PC-3 (cell line): ENCODE data around the gene MED8. TPM values are rescaled to one million over a fixed set of nuclear protein-coding genes. Genes with fewer than 3 reads are reported as not detected.

Source experiments
- ATAC-seq: fragments of 200-7000 bp; cut with Tn5 transposase; 2 replicates; pipeline ENCODE4 v1.9.1; 2020; ENCODE audit warnings: mild to moderate bottlenecking, moderate library complexity
- BruUV-seq: library from RNA; stranded (reverse); fragments of 400-500 nt; replicated peaks from 2 replicates; lab custom pipeline; 2021; lab: Mats Ljungman, UMichigan
- CTCF ChIA-PET: fragments of 300-600 bp; sonication (Branson Sonifier 250); formaldehyde crosslinking; loops from one replicate; lab custom pipeline; 2022; ENCODE audit warnings: antibody characterized with exemption; lab: Charles Lee
- POLR2A ChIA-PET: fragments of 300-600 bp; sonication (Branson Sonifier 250); formaldehyde crosslinking; loops from one replicate; lab custom pipeline; 2022; ENCODE audit warnings: antibody characterized with exemption; ENCODE audit not compliant: unreplicated experiment; lab: Charles Lee
- DNase-seq: peaks from one replicate; pipeline ENCODE4 v3.0.0-alpha.2; 2015
- H2AFZ ChIP-seq: fragments of 300-600 bp; sonication (generic); 2 replicates; pipeline ENCODE4 v1.6.0; 2016; ENCODE audit warnings: antibody characterized with exemption, low read length
- H3F3A ChIP-seq: fragments of 300-600 bp; sonication (generic); one replicate; pipeline ENCODE4 v1.6.0; 2017; ENCODE audit warnings: antibody characterized with exemption, low read length, control low read depth, mild to moderate bottlenecking; ENCODE audit not compliant: unreplicated experiment
- H3K27ac ChIP-seq: fragments of 300-600 bp; sonication (generic); 2 replicates; pipeline ENCODE4 v1.5.1; 2016; ENCODE audit warnings: mild to moderate bottlenecking, low read length
- H3K27me3 ChIP-seq: fragments of 300-600 bp; sonication (generic); 2 replicates; pipeline ENCODE4 v1.6.1; 2016; ENCODE audit warnings: low read length, mixed read lengths
- H3K36me3 ChIP-seq: fragments of 300-600 bp; sonication (generic); 2 replicates; pipeline ENCODE4 v1.6.1; 2016; ENCODE audit warnings: low read depth, mixed run types, low read length, mixed read lengths
- H3K4me1 ChIP-seq: fragments of 300-600 bp; sonication (generic); 2 replicates; pipeline ENCODE4 v1.5.1; 2016; ENCODE audit warnings: low read length; ENCODE audit not compliant: insufficient read depth
- H3K4me2 ChIP-seq: fragments of 300-600 bp; sonication (generic); 2 replicates; pipeline ENCODE4 v1.6.0; 2016; ENCODE audit warnings: low read length
- H3K4me3 ChIP-seq: fragments of 300-600 bp; sonication (generic); 2 replicates; pipeline ENCODE4 v1.5.1; 2016; ENCODE audit warnings: mild to moderate bottlenecking, low read length, mixed read lengths
- H3K79me2 ChIP-seq: fragments of 300-600 bp; sonication (generic); 2 replicates; pipeline ENCODE4 v1.6.1; 2017; ENCODE audit warnings: low read length, mixed read lengths
- H3K9ac ChIP-seq: fragments of 300-600 bp; sonication (generic); 2 replicates; pipeline ENCODE4 v1.6.0; 2016; ENCODE audit warnings: mild to moderate bottlenecking, low read length
- H3K9me2 ChIP-seq: fragments of 300-600 bp; sonication (generic); replicated peaks from 2 replicates; pipeline ENCODE4 v1.6.1; 2016; ENCODE audit warnings: mixed run types, low read length, mixed read lengths
- H3K9me3 ChIP-seq: fragments of 300-600 bp; sonication (generic); 2 replicates; pipeline ENCODE4 v1.6.1; 2016; ENCODE audit warnings: low read length, mixed read lengths
- H4K20me1 ChIP-seq: fragments of 300-600 bp; sonication (generic); 2 replicates; pipeline ENCODE4 v1.6.1; 2016; ENCODE audit warnings: low read length, mixed read lengths
- EZH2 ChIP-seq: fragments of 300-600 bp; sonication (generic); IDR thresholded peaks from one replicate; pipeline ENCODE4 v1.6.1; 2017; ENCODE audit warnings: antibody characterized with exemption, mild to moderate bottlenecking, low read length; ENCODE audit not compliant: unreplicated experiment
- EZH2phosphoT487 ChIP-seq: fragments of 300-600 bp; sonication (generic); IDR thresholded peaks from 2 replicates; pipeline ENCODE4 v1.6.1; 2018; ENCODE audit warnings: mild to moderate bottlenecking, antibody characterized with exemption, low read length, borderline replicate concordance
- intact Hi-C: fragments of 100-400 bp; cut with micrococcal nuclease; formaldehyde crosslinking; loops from 2 replicates; pipeline ENCODE4 v1.9.0; 2023
- total RNA-seq: library from RNA; depleted of rRNA; stranded (reverse); fragments of >200 nt; gene quantifications from 2 replicates; pipeline ENCODE4 v1.2.3, GENCODE V29; 2014
- TF ChIP-seq, protein P1 (sequence below): fragments of 300-600 bp; sonication (generic); conservative IDR thresholded peaks from 2 replicates; pipeline ENCODE4 v1.5.1; 2017; ENCODE audit warnings: antibody characterized with exemption, low read depth, mild to moderate bottlenecking, low read length

The MED8 gene
- total RNA-seq, 1 experiment from 2014 or later: 41.8 TPM

DNA sequence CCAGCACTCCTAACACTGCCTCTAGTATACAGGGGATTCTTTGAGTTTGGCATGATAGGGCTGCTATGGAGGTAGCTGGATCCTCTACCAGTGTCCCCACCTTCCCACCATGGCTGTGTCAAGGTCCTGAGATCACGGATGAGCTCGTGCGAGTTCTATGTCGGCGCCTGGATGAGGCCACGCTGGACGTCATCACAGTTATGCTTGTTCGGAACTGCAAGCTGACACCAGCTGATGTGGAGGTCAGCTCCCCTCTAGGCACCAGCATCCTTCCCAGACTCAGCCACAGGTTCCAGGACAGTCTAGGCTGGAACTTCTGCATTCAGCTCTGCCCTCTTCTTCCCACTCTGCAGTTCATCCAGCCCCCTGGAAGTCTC, 49.0 kb upstream of the MED8 start:
- Histone ChIP-seq H3K36me3 (no peaks in the 10 kb centered on the region; the same call in 1 of the 2 replicates), H3K4me1 (no peaks in the 10 kb centered on the region), H3K4me3 (no peak overlapping the region), H3K9me3 (no peaks in the 10 kb centered on the region), H3K27ac (no peak overlapping the region), H3K79me2 (no peaks in the 10 kb centered on the region), H3F3A (no peaks in the 10 kb centered on the region), H4K20me1 (no peaks in the 10 kb centered on the region), H3K9me2 (no peaks in the 10 kb centered on the region), H3K4me2 (no peak overlapping the region), H3K9ac (no peak overlapping the region), H3K27me3 (no peaks in the 10 kb centered on the region), H2AFZ (no peak overlapping the region)
- no TSS peak for BruUV-seq
- intact Hi-C loops: no loop called here
- CTCF ChIA-PET: no interaction called here
- POLR2A ChIA-PET: no interaction called here
- no peak for DNase-seq
- no peak for TF ChIP-seq EZH2phosphoT487
- TF ChIP-seq, protein P1, sequence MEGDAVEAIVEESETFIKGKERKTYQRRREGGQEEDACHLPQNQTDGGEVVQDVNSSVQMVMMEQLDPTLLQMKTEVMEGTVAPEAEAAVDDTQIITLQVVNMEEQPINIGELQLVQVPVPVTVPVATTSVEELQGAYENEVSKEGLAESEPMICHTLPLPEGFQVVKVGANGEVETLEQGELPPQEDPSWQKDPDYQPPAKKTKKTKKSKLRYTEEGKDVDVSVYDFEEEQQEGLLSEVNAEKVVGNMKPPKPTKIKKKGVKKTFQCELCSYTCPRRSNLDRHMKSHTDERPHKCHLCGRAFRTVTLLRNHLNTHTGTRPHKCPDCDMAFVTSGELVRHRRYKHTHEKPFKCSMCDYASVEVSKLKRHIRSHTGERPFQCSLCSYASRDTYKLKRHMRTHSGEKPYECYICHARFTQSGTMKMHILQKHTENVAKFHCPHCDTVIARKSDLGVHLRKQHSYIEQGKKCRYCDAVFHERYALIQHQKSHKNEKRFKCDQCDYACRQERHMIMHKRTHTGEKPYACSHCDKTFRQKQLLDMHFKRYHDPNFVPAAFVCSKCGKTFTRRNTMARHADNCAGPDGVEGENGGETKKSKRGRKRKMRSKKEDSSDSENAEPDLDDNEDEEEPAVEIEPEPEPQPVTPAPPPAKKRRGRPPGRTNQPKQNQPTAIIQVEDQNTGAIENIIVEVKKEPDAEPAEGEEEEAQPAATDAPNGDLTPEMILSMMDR: no peak
- TF ChIP-seq EZH2: no peak
- no peak for ATAC-seq

DNA sequence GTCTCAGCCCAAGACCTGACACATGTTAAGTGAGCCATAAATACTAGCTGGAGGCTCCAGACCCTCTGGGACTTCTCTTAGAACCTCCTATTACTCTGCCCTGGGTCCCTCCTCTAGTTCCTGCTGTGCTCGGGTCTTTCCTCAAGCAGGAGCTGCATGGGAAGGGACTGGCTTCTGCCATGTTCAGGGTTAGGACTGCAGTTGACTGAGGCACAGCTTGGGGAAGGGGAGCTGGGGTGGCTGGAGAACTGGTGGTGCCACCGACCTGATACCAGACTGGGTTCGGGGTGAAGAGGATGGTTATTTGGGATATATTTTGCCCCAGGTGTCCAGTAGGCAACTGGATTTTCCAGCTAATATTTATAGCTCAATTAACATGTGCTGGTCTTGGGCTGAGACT, 48.4 kb upstream of the MED8 start:
- Histone ChIP-seq H3K9ac (no peak overlapping the region), H3F3A (no peaks in the 10 kb centered on the region), H3K79me2 (no peaks in the 10 kb centered on the region), H3K4me2 (no peak overlapping the region), H3K36me3 (no peaks in the 10 kb centered on the region; the same call in 1 of the 2 replicates), H3K9me2 (no peaks in the 10 kb centered on the region), H3K9me3 (no peaks in the 10 kb centered on the region), H3K27me3 (no peaks in the 10 kb centered on the region), H3K4me3 (no peak overlapping the region), H3K4me1 (no peaks in the 10 kb centered on the region), H4K20me1 (no peaks in the 10 kb centered on the region), H2AFZ (no peak overlapping the region), H3K27ac (no peak overlapping the region)
- ATAC-seq (no peak), DNase-seq (no peak)
- ChIA-PET POLR2A (no interaction called here), CTCF (interaction anchor here (0.7 kb wide), 1 partner anchor 20 kb away, joined by 3 read pairs; no protein-coding TSS in a partner anchor)
- no TSS peak for BruUV-seq
- TF ChIP-seq EZH2 (no peak), EZH2phosphoT487 (no peak)
- TF ChIP-seq, protein P1: no peak
- intact Hi-C loops: no loop called here

DNA sequence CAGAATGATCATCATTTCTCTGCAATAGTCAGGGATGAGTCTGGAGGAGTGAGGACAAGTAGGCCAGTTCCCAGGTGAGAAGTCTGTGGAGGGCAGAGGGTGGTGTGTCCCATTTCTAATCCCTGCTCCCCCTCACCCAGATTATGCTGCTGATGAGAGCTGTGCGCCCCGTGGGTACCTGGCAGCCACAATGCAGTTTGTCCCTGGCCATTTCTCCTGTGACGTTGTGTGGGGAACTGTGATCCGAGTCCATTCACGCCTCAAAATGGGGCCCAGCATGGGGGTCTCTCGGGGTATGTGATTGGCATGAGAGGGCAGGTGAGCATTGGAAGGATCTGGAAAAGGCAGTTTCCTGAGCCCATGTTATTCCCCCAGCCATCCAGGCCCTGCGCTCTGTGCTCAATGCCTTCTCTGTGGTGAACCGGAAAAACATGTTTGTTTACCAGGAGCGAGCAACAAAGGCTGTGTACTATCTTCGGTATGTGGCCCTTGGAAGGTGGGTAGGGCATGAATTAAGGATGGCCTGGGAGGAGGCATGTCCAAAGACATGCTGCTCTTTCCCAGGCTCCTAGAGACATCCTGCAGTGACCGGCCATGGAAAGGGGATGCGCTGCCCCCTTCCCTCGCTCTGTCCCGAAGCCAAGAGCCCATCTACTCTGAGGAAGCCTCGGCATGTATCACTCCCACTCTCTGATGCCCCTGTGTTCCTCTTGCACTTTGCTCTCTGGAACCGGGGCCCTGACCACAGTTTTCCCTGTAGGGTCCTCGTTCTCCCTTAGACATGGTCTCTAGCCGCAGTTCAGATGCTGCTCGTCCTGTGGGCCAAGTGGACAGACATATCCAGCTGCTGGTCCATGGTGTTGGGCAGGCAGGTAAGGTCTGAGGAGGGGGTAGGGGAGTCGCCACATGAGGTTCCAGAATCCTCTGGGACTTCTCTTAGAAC, 47.7 kb upstream of the MED8 start:
- BruUV-seq: no TSS peak
- no peaks in the 10 kb centered on the region for H3K9me3 ChIP-seq
- intact Hi-C loops: no loop called here
- no peak overlapping the region for H3K9ac ChIP-seq
- no peak overlapping the region for H3K4me2 ChIP-seq
- TF ChIP-seq, protein P1: no peak
- no peak for TF ChIP-seq EZH2
- no peak for TF ChIP-seq EZH2phosphoT487
- no peaks in the 10 kb centered on the region for H3K4me1 ChIP-seq
- H3K27me3 ChIP-seq: no peaks in the 10 kb centered on the region
- POLR2A ChIA-PET: no interaction called here
- no peaks in the 10 kb centered on the region for H3F3A ChIP-seq
- peaks cover 3% of the 10 kb centered on the region for H3K36me3 ChIP-seq
- no peak overlapping the region for H2AFZ ChIP-seq
- H4K20me1 ChIP-seq: no peaks in the 10 kb centered on the region
- H3K9me2 ChIP-seq: no peaks in the 10 kb centered on the region
- CTCF ChIA-PET: interaction anchor here (0.7 kb wide), 1 partner anchor 21 kb away, joined by 3 read pairs; no protein-coding TSS in a partner anchor
- no peak overlapping the region for H3K4me3 ChIP-seq
- no peak overlapping the region for H3K27ac ChIP-seq
- ATAC-seq (no peak), DNase-seq (no peak)
- no peaks in the 10 kb centered on the region for H3K79me2 ChIP-seq
